HG03575 (cell line): ENCODE results near the gene BAIAP2L1.
"Not testable (repeated sequence)": the region's sequence is repeated elsewhere in the genome, so short reads cannot be mapped to it uniquely, and the experiment has no call there.

Source experiments
- ATAC-seq: cut with Tn5 transposase; IDR thresholded peaks from one replicate; pipeline ENCODE4 v1.9.1; 2021; ENCODE audit not compliant: unreplicated experiment, insufficient number of reproducible peaks, low FRiP score; ENCODE audit errors: extremely low read depth

Gene BAIAP2L1

DNA sequence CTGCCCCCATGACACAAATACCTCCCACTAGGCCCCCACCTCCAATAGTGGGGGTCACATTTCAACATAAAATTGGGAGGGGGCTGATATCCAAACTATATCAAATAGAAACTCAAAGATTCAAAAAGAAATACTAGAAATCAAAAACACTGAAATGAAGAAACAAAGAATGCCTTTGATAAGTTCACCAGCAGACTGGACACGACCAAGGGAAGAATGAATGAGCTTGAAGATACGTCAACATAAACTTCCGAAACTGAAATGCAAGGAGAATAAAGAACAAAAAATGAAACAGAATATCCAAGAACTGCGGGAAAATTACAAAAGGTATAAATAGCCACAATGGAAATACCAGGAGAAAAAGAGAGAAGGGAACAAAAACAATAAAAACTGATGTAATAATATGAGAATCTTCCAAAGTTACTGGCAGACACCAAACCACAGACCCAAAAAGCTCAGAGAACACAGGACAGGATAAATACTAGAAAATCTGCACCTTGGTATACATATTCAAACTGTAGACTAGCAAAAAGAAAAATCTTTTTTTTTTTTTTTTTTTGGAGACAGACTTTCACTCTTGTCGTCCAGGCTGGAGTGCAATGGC, 69.9 kb downstream of the BAIAP2L1 start:
- no peak for ATAC-seq

DNA sequence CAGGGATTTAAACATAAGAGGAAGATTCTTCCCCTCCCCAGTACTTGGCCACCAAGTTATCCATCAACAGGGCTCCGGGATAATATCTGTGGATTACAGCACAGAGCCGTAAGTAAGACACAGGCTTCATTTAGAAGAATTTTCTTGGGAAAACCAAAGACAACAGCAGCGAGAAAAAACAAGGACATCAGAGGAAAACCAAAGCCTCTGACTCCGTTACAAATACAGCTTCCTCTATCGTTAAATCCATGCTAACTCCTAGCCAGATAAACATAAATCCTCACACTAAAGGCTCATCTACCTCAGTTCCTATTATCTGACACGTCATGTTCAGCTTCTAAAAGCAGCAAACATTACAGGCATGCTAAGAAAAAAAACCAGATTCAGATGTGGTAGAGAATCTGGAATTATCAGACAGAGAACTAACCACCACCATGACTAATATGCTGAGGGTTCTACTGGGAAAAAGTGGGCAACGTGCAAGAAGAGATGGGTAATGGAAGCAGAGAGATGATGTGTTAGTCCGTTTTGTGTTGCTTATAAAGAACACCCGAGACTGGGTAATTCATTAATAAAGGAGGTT, 71.0 kb downstream of the BAIAP2L1 start:
- no peak for ATAC-seq

DNA sequence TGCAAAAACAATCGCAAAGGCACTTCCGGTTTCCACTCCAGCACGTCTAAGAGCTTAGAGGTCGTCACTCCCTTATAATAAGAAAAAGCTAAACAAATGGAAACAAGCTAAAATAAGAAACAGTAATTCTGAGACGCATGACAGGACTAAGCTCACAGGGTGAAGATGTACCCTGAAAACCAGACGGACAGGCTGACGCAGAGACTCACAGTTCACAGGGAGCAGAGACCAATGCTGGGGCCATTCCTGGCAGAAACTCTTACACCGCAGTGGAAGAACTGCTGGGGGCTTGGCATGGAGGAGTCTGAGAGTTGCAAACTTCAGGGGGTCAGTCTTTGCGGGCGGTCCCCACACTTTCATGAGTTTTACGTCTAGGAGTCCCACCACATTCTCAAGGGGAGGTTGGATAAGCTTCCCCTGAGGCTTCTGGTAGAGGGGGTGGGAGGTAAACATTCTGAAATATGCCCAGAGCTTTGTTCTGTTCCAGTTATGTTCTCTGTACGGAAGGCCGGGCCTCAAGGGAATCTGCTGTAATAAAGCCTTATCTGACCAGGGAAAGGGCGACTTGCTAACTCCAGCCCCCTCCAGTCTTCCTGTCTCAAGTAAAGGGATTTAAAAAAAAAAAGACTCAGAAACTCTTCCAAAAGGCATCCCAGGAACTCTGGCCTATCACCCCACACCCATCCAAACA, 71.6 kb downstream of the BAIAP2L1 start:
- no peak for ATAC-seq

DNA sequence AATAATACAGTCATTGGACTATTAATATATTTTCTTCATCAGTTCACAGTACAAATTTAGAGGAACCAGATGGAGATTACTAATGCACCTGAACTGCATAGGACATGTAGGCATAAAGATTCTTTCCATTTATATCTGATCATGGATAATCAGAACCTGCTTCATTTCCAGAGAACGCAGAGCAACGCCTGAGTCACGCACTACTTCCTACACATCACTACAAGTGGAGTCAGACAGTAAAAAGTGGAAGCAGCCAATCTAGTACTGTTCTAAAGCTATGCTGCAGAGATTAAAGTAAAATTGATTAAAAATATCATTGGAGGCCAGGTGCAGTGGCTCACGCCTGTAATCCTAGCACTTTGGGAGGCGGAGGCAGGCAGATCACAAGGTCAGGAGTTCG, 76.1 kb downstream of the BAIAP2L1 start:
- ATAC-seq: no peak

DNA sequence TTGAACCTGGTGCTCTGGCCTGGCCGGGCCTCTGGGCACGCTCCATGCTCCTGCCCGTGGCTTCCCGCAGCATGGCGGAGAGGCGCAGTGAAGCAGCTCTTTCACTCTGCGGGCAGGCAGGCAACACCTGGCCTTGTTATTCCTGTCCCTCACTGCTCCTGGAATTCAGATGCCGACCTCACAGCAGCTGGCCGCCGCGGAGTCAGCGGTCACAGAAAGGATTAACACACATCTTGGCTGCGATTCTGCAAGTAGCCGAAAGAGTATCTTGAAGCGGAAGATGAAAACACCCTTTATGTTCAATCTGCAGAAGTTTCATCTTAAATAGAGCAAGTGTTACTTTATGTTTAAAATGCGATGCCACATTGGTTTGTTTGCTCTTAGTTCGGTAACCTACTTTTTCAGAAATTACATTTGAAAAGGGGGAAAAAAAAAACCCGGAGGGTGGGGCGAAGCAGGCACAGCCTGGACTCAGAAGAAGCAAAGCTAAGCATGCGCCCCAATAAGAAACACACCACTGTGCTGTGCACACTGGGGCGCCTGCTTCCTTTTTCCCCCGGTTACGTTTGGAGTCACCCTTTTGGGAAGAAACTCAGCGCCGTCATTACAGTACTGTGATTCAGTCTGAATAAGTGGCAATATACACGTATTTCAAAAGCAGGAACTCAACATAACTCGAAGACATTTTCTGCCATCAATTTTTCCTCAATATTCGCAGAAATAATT, 77.1 kb downstream of the BAIAP2L1 start:
- ATAC-seq: no peak

DNA sequence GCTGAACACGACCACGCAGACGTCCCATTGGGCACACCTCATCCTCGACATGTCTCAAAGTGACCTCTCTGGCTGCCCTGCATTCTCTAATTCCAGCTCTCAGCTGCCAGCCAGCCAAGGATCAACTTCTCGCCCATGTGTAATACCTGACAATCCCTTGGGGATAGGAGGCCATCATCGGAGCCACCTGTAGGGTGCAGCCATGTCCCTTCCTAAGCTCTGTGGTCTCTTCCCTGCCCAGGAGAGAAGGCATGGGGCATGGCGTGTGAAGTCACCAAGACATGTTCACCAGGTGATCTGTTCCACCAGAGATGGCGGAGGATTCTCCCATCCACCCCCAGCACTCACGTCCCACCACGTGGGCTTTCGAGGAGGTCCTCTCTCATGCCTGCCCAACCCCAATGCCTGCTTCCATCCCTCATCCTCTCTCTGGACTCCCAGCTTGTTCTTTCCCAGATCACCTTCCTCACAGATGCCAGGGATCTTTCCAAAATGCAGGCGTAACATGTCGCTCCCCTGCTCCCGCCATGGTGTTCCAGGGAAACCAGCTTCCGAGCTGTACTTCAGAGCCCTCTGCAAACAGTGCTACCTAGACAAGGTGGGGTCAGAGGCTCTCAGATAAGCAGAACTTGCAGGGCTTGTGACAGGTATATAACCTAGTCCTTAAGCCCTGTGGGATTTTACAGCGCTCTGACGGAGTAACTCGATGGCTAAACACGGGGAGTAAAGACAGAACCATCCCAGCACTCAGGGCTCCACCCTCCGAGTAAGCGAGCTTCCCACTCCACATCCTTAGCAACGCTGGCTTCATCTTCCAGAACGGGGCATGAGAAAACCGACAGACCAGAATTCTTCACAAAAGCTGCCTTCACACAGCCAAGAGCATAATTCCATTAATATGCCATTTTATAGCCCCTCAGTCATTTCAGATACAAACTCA, 78.3 kb downstream of the BAIAP2L1 start:
- ATAC-seq: no peak

DNA sequence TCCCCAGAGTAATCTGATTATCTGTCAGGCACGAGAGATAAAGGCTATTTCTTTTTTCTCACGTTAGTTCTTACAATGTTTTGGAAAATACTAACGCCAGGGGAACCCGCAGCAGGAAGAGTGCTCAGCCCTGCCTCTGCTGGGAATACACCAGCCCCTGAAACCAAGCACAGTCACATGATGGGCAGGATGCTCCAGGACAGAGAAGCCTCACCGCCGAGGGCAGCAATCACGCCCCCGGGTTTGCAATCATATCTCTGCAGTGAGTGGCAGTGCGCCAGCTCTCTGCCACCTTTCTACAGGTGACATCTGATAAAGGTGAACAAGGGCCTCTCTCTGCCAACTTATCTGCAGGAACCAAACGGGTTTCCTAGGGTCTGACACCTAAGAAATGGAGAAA, 79.6 kb downstream of the BAIAP2L1 start:
- no peak for ATAC-seq

DNA sequence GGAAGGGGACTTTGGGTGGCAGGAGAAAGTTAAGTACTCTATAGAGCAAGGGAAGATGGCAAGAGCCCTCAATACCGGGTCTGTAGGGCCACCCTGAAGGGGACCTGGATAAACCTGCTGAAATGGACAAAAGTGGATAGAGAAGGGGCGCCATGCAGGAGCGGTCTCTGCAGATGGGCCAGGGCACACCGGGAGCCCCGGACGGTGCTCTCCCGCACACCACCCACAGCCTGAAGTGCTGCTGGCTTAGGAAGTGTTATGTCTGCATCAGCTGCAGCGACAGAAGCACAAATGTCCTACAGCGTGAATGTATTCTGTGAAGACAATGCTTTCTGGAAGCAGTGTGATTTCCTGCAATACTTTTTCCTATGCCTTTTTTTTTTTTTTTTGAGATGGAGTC, 81.7 kb downstream of the BAIAP2L1 start:
- ATAC-seq: no peak

DNA sequence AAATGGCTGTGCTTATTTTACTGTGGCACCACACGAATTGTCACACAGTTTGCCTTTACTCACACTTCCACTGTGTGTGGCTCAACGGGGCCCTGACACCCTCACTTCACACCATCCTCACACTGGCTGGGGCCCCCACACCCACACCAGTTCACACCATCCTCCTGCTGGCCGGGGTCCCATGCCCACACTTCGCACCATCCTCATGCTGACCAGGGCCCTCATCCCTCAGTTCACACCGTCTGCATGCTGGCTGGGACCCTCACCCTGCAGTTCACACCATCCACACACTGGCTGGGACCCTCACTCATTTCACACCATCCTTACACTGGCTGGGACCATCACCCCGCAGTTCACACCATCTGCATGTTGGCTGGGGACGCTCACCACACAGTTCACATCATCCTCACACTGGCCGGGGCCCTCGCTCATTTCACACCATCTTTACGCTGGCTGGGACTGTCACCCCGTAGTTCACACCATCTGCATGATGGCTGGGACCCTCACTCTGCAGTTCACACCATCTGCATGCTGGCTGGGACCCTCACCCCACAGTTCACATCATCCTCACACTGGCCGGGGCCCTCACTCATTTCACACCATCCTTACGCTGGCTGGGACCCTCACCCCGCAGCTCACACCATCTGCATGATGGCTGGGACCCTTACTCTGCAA, 83.4 kb downstream of the BAIAP2L1 start:
- no peak for ATAC-seq

DNA sequence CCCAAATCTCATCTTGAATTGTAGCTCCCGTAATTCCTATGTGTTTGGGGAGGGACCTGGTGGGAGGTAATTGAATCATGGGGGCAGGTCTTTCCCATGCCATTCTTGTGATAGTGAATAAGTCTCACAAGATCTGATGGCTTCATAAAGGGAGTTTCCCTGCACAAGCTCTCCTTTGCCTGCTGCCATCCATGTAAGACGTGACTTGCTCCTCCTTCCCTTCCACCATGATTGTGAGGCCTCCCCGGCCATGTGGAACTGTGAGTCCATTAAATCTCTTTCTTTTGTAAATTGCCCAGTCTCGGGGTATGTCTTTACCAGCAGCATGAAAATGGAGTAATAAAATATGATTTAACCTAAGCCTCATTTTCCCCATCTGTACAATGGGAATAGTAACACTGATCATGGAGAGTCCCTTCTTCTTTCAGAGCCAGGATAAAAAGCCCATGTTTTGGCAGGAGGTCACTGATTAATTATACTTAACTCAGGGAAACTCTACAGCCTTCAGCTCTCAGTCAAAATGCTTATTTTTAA, 84.8 kb downstream of the BAIAP2L1 start:
- ATAC-seq: not testable (repeated sequence)

DNA sequence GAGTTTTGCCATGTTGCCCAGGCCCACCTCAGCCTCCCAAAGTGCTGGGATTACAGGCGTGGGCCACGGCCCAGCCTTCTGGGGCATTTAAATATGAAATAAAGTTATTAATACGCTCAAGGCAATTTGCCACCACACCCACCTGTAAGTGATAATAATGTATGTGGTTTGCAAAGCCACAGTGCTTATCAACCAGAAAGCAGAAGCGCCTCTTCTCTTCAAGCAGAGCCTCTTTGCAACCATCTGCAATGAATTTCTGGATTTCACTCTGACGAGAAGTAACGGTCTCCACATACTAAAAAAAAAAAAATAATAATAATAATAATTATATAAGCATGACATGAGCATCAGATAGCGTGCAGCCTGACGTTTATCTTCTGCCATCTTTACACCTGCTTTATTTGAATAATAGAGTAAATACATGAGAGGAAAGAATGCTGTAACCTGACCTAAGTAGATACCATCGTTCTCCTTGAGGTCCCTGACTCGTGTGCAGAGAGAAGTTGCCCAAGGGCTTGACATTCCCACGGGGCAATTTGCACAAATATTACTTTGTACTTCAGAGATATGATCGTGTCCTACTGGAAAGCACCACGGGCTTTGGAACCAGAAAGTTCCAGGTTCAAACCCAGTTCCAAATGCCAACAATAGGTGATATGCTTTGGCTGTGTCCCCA, 85.4 kb downstream of the BAIAP2L1 start:
- ATAC-seq: no peak

DNA sequence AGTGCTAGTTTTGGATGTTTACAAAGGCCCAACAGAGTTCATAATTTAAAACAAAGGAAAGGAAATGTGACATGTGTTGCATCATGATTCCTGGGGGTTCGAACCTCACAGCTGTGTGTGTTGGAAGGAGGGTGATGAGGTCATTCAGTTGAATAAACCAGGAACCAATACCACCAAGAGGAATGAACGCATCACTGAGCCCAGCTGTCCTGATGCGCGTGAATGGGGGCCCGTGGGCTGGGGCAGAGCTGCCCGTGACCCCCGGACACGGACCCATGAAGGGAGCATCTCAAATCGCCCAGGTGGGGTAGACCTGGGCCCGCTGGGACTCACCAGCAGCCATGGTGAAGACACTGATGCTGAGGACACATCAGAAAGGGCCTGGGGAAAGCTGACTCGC, 86.4 kb downstream of the BAIAP2L1 start:
- no peak for ATAC-seq

DNA sequence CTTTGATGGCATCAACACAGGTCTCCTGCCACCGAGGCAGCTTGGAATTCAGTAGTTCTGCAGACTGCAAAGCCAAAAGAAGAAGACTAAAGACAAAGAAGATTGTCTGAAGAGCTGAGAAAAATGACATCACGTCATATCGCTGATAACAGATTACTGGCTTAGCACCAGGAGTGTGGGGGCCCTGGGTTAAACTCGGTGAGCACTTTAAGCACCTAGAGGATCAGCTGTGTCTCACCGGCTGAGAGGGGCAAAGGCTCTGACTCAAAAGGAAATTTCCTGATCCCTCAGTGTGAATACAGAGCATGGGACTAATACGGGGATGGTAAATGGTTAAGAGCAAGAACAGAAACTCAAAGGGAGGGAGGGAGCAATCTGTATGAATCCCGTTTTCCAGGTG, 88.7 kb downstream of the BAIAP2L1 start:
- no peak for ATAC-seq

DNA sequence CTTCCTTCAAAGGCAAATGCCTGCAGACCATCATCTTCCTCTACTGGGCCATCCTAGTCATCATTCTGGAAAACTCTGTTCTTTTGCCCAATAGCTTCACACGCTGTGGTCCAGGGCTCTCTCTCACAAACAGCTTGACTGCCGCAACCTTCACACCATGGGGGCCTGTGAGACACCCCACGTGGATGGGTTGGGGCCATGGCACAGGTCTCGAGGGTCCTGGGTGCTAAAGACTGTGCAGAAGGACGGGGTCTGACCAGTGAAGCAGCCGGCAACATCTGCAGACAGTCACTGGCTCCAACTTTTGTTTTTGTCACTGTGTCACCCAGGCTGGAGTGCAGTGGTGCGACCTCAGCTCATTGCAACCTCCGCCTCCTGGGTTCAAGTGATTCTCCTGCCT, 91.3 kb downstream of the BAIAP2L1 start:
- no peak for ATAC-seq

DNA sequence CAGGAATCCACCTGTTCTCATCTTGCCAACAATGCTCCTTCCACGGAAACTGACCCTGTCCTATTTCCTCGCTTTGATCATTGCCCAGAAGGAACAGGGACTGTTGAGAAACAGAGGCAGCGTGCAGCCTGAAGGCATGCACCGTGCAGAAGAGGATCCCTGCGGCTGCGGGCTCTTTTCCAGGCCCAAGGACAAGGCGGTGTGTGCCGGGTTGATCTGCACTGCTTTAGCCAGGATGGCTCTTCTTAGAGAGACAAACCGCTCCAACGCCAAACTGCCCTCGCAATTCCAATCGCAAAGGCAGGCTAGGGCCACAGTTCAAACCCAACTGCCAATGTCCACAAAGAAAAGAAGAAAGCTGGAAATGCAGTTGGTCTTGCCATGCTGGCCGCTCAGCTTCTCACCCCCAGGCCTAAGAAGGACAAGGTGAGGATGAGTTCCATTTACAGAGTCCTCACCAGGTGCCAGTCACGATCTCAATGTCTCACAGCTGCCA, 92.9 kb downstream of the BAIAP2L1 start:
- ATAC-seq: no peak

DNA sequence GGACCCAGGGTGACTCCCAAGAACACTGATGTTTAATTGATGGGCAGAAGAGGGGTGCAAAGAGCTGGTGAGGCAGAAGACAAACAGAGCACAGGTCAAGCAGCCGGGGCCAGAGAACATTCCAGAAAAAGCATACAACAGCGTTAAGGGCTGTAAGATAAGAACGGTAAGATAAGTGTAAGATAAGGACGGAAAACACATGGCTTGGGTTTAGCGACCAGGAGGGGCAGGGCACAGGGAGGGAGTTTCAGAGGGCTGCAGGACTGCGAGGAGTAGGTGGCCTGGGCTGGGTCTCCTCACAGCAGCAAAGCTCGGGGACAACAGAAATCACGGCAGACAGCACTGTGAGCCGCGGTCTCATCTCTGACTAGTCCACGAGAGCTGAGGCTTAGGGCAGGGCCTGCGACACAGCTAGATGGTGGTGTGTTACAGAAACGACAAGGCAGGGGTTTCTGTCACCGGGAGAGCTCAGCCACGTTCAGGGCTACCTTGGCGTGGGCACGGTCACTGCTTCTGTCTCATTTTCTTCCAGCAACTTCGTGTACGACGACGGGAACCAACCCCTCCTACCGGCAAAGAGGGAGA, 94.8 kb downstream of the BAIAP2L1 start:
- no peak for ATAC-seq

DNA sequence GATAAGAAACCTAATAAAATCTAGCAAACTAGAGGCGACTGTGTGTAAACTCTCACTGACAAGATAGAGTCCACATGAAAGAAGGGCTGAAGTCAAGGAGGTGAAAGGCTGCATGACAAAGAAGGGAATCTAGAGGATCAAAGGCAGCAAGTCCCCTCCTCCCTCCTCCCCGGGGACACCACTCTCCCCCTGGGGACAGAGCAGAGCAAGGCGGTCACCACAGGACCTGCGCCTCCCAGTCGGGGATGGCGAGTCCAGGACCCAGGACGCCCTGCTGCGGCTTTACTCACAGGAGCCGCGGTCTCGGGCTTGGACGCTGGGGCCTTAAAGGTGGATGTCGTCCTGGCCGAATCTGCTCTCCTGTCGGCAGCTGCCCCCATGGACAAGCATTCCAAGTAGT, 97.0 kb downstream of the BAIAP2L1 start:
- no peak for ATAC-seq
